Natural killer cell (primary cell): Measurements from ENCODE around the gene C19orf85. TPM values are rescaled to one million over a fixed set of nuclear protein-coding genes. Genes with fewer than 3 reads are reported as not detected.
"Not testable (repeated sequence)": the region's sequence is repeated elsewhere in the genome, so short reads cannot be mapped to it uniquely, and the experiment has no call there.

Experiments
- ATAC-seq, 3 donors: fragments of 150-1000 bp in 2 of 3; fragments of 200-7000 bp in 1 of 3; cut with Tn5 transposase; 1 replicate in 1 of 3; 2 replicates in 2 of 3; pipeline ENCODE4 v1.10.0; 2021; ENCODE audit warnings: mild to moderate bottlenecking in 2 of 3, moderate library complexity in 2 of 3
- DNase-seq, 2 donors: peaks; one replicate each; pipeline versions ENCODE4 v3.0.0 to v3.0.0-alpha.2; 2013 to 2021; ENCODE audit warnings: mixed read lengths in 1 of 2
- H3K27ac ChIP-seq: one replicate; pipeline ENCODE4 v1.5.1; 2013; ENCODE audit warnings: mild to moderate bottlenecking, low read length
- H3K27me3 ChIP-seq: one replicate; pipeline ENCODE4 v1.6.1; 2013; ENCODE audit warnings: low read length; ENCODE audit not compliant: control insufficient read depth, insufficient read depth
- H3K36me3 ChIP-seq: one replicate; pipeline ENCODE4 v1.6.1; 2013; ENCODE audit warnings: low read length; ENCODE audit not compliant: control insufficient read depth, insufficient read depth
- H3K4me1 ChIP-seq: one replicate; pipeline ENCODE4 v1.6.1; 2013; ENCODE audit warnings: low read length; ENCODE audit not compliant: control insufficient read depth, insufficient read depth
- H3K4me3 ChIP-seq: one replicate; pipeline ENCODE4 v1.5.1; 2013; ENCODE audit warnings: low read length
- H3K9me3 ChIP-seq: one replicate; pipeline ENCODE4 v1.6.1; 2013; ENCODE audit warnings: low read length; ENCODE audit not compliant: control insufficient read depth, insufficient read depth
- H3K27ac Mint-ChIP-seq, 2 donors: one replicate each; pipeline ENCODE4 v1.8.0; 2022; ENCODE audit warnings: mild to moderate bottlenecking in 2 of 2, mixed read lengths in 2 of 2, moderate library complexity in 1 of 2
- H3K27me3 Mint-ChIP-seq, 2 donors: one replicate each; pipeline ENCODE4 v1.8.0; 2022; ENCODE audit warnings: low read depth in 2 of 2, mixed read lengths in 2 of 2
- H3K36me3 Mint-ChIP-seq: one replicate; pipeline ENCODE4 v1.8.0; 2022; ENCODE audit warnings: mixed read lengths
- H3K4me1 Mint-ChIP-seq, 2 donors: one replicate each; pipeline ENCODE4 v1.8.0; 2022; ENCODE audit warnings: mixed read lengths in 2 of 2
- H3K4me3 Mint-ChIP-seq: one replicate; pipeline ENCODE4 v1.8.0; 2022; ENCODE audit warnings: mild to moderate bottlenecking, moderate library complexity, mixed read lengths
- H3K9me3 Mint-ChIP-seq, 2 donors: one replicate each; pipeline ENCODE4 v1.8.0; 2022; ENCODE audit warnings: mixed read lengths in 2 of 2
- CTCF ChIP-seq: fragments of 200-600 bp; IDR thresholded peaks from one replicate; pipeline ENCODE4 v1.8.0; 2022; ENCODE audit warnings: antibody characterized with exemption
- WGBS: methylation state at CpG from one replicate; pipeline ENCODE4 v1.1.7; 2013; ENCODE audit warnings: missing lambda C conversion rate; ENCODE audit not compliant: insufficient coverage; 5-methylcytosine and 5-hydroxymethylcytosine counted together
- intact Hi-C: fragments of 100-400 bp; cut with micrococcal nuclease; formaldehyde crosslinking; loops from one replicate; pipeline ENCODE4 v1.14.2; 2022
- total RNA-seq, 4 donors: library from RNA; stranded (reverse); fragments of 120-200 nt in 1 of 4; gene quantifications; one replicate each; pipeline versions ENCODE4 v1.2.3 to v1.2.4, GENCODE V29; 2013 to 2022

The C19orf85 gene
- total RNA-seq, 3 donors from 2014 or later (not counting 1 experiment from before 2014, with no cell fraction given), result not detected

GRCh38 chr19:55423225-55424005, 41.1 kb downstream of the C19orf85 start:
- Histone ChIP-seq H3K36me3 (no peaks in the 10 kb centered on the region), H3K9me3 (no peaks in the 10 kb centered on the region), H3K27me3 (peaks cover 3% of the 10 kb centered on the region), H3K4me1 (peaks cover 9% of the 10 kb centered on the region), H3K4me3 (no peak overlapping the region), H3K27ac (no peak overlapping the region)
- TF ChIP-seq CTCF, result no peak
- H3K36me3 Mint-ChIP-seq, result no peaks in the 10 kb centered on the region
- H3K4me1 Mint-ChIP-seq, result peaks cover 5 to 6% of the 10 kb centered on the region in 2 donors
- H3K9me3 Mint-ChIP-seq, result no peaks in the 10 kb centered on the region
- DNase-seq (no peak), ATAC-seq (no peak)
- H3K27me3 Mint-ChIP-seq, result peaks cover 8 to 19% of the 10 kb centered on the region in 2 donors
- intact Hi-C loops, result no loop called here
- no peak overlapping the region for H3K27ac Mint-ChIP-seq
- no peak overlapping the region for H3K4me3 Mint-ChIP-seq
- 88% methylated on average over 13 of the region's 13 CpGs for WGBS

GRCh38 chr19:55421281-55421680, 43.3 kb downstream of the C19orf85 start:
- H3K36me3 ChIP-seq, H3K9me3 ChIP-seq, H3K9me3 Mint-ChIP-seq, H3K4me1 ChIP-seq, H3K27me3 ChIP-seq, H3K36me3 Mint-ChIP-seq, intact Hi-C loops, H3K4me1 Mint-ChIP-seq, H3K27ac ChIP-seq, H3K27ac Mint-ChIP-seq, H3K4me3 ChIP-seq, H3K4me3 Mint-ChIP-seq: not testable (repeated sequence)
- DNase-seq (peak in 1 of 2 donors; percentile 73), ATAC-seq (peak; percentile 40 to 86 (median 52))
- H3K27me3 Mint-ChIP-seq, result peaks cover 14 to 16% of the 10 kb centered on the region in 2 donors
- 5% methylated on average over 4 of the region's 4 CpGs for WGBS

GRCh38 chr19:55419624-55420236, 44.8 kb downstream of the C19orf85 start:
- Histone ChIP-seq H3K36me3 (no peaks in the 10 kb centered on the region), H3K27ac (no peak overlapping the region), H3K27me3 (peaks cover 3% of the 10 kb centered on the region), H3K4me1 (peaks cover 9% of the 10 kb centered on the region), H3K4me3 (no peak overlapping the region), H3K9me3 (no peaks in the 10 kb centered on the region)
- no peak overlapping the region for H3K4me3 Mint-ChIP-seq
- DNase-seq (no peak), ATAC-seq (no peak)
- H3K9me3 Mint-ChIP-seq, result no peaks in the 10 kb centered on the region
- H3K4me1 Mint-ChIP-seq, result peaks cover 5 to 6% of the 10 kb centered on the region in 2 donors
- WGBS, result 84% methylated on average over 5 of the region's 5 CpGs
- intact Hi-C loops, result loop anchor here (2.0 to 5.0 kb wide), 3 partner anchors 127 to 537 kb away; no protein-coding TSS in a partner anchor
- H3K27me3 Mint-ChIP-seq, result peaks cover 10% of the 10 kb centered on the region in 2 donors
- no peak overlapping the region for H3K27ac Mint-ChIP-seq
- TF ChIP-seq CTCF, result no peak
- H3K36me3 Mint-ChIP-seq, result no peaks in the 10 kb centered on the region

GRCh38 chr19:55419103-55419502, 45.4 kb downstream of the C19orf85 start:
- ATAC-seq (no peak), DNase-seq (no peak)
- H3K36me3 ChIP-seq, result no peaks in the 10 kb centered on the region
- Mint-ChIP-seq H3K36me3 (no peaks in the 10 kb centered on the region), H3K27me3 (peaks cover 7 to 8% of the 10 kb centered on the region in 2 donors), H3K27ac (no peak overlapping the region), H3K4me1 (peaks cover 5 to 6% of the 10 kb centered on the region in 2 donors), H3K9me3 (no peaks in the 10 kb centered on the region), H3K4me3 (no peak overlapping the region)
- no peaks in the 10 kb centered on the region for H3K9me3 ChIP-seq
- WGBS, result 72% methylated on average over 5 of the region's 5 CpGs
- intact Hi-C loops, result loop anchor here (2.0 to 5.0 kb wide), 3 partner anchors 126 to 537 kb away; no protein-coding TSS in a partner anchor
- peaks cover 9% of the 10 kb centered on the region for H3K4me1 ChIP-seq
- no peak overlapping the region for H3K4me3 ChIP-seq
- no peak overlapping the region for H3K27ac ChIP-seq
- H3K27me3 ChIP-seq, result peaks cover 3% of the 10 kb centered on the region
- TF ChIP-seq CTCF, result no peak
